ENCODE data around the gene IGFBP5. TPM values are rescaled to one million over a fixed set of nuclear protein-coding genes. Genes with fewer than 3 reads are reported as not detected.

Gene IGFBP5
- total and polyA plus RNA-seq, 2 of the 8 experiments (the other 6 are each of a cell fraction or from before 2014, with no cell fraction given): 2.2 to 2.5 TPM

DNA sequence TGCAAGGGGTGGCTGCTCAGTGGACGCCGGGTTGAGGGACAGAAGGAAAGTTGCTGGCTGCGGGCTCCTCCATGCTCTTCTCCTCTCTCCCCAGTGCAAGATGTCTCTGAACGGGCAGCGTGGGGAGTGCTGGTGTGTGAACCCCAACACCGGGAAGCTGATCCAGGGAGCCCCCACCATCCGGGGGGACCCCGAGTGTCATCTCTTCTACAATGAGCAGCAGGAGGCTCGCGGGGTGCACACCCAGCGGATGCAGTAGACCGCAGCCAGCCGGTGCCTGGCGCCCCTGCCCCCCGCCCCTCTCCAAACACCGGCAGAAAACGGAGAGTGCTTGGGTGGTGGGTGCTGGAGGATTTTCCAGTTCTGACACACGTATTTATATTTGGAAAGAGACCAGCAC is 31.5 kb downstream of the IGFBP5 start (continued):
- TF ChIP-seq EP300 (IDR thresholded peaks at IDR 0.05; ENCODE audit: borderline replicate concordance in 1 of 2, low read depth in 2 of 2, low read length in 2 of 2) (no peak), CHD2 (IDR thresholded peaks at IDR 0.05; ENCODE audit: low read length) (no peak)

All from H1 (cell line).